BE2C (cell line): ENCODE measurements around the gene ECD.
"Not testable (repeated sequence)": the region's sequence is repeated elsewhere in the genome, so short reads cannot be mapped to it uniquely, and the experiment has no call there.

Experiments
- DNase-seq: peaks from one replicate; pipeline ENCODE4 v3.0.0-alpha.2; 2020
- H3K27me3 ChIP-seq: fragments of 250-450 bp; sonication (Bioruptor Pico); 2 replicates; pipeline ENCODE4 v1.5.1; 2020; ENCODE audit warnings: mild to moderate bottlenecking
- H3K36me3 ChIP-seq: fragments of 250-450 bp; sonication (Bioruptor Pico); 2 replicates; pipeline ENCODE4 v1.5.1; 2020; ENCODE audit warnings: mild to moderate bottlenecking
- H3K4me1 ChIP-seq: fragments of 250-450 bp; sonication (Bioruptor Pico); 2 replicates; pipeline ENCODE4 v1.5.1; 2020
- H3K4me3 ChIP-seq: 2 replicates; pipeline ENCODE4 v1.5.1; 2011; ENCODE audit warnings: low read depth, low read length
- H3K9me3 ChIP-seq: fragments of 250-450 bp; sonication (Bioruptor Pico); 2 replicates; pipeline ENCODE4 v1.5.1; 2020
- TF ChIP-seq, protein P1 (sequence below): IDR thresholded peaks from 2 replicates; pipeline ENCODE4 v1.5.1; 2012; ENCODE audit warnings: mild to moderate bottlenecking, low read depth, low read length

Gene ECD

DNA sequence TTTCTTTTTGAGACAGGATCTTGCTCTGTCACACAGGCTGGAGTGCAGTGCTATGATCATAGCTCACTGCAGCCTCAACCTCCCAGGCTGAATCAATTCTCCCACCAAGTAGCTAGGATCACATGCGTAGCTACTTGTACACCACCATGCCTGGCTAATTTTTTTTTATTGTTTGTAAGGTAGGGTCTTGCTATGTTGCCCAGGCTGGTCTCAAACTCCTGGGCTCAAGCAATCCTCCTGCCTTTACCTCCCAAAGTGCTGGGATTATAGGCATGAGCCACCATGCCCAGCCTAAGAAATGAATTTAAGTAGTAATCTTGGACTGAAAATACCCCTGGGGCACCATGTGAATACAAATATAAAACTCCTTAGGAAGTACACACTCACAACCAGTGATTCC lies 51.8 kb downstream of the ECD start:
- TF ChIP-seq, protein P1, sequence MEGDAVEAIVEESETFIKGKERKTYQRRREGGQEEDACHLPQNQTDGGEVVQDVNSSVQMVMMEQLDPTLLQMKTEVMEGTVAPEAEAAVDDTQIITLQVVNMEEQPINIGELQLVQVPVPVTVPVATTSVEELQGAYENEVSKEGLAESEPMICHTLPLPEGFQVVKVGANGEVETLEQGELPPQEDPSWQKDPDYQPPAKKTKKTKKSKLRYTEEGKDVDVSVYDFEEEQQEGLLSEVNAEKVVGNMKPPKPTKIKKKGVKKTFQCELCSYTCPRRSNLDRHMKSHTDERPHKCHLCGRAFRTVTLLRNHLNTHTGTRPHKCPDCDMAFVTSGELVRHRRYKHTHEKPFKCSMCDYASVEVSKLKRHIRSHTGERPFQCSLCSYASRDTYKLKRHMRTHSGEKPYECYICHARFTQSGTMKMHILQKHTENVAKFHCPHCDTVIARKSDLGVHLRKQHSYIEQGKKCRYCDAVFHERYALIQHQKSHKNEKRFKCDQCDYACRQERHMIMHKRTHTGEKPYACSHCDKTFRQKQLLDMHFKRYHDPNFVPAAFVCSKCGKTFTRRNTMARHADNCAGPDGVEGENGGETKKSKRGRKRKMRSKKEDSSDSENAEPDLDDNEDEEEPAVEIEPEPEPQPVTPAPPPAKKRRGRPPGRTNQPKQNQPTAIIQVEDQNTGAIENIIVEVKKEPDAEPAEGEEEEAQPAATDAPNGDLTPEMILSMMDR: no peak
- no peaks in the 10 kb centered on the region for H3K4me1 ChIP-seq
- DNase-seq: no peak
- no peak overlapping the region for H3K4me3 ChIP-seq
- no peaks in the 10 kb centered on the region for H3K9me3 ChIP-seq
- H3K36me3 ChIP-seq: no peaks in the 10 kb centered on the region; the same call in 1 of the 2 replicates
- no peaks in the 10 kb centered on the region for H3K27me3 ChIP-seq

- TF ChIP-seq, protein P1: no peak
- no peak for DNase-seq
- no peaks in the 10 kb centered on the region for H3K36me3 ChIP-seq
- no peaks in the 10 kb centered on the region for H3K27me3 ChIP-seq
- no peaks in the 10 kb centered on the region for H3K4me1 ChIP-seq
- no peak overlapping the region for H3K4me3 ChIP-seq
- H3K9me3 ChIP-seq: no peaks in the 10 kb centered on the region
Measured at GRCh38 chr10:73113551-73113950, 54.3 kb downstream of the ECD start.

- not testable (repeated sequence) for H3K4me1 ChIP-seq, DNase-seq, H3K9me3 ChIP-seq, H3K27me3 ChIP-seq, H3K4me3 ChIP-seq, H3K36me3 ChIP-seq
Measured at GRCh38 chr10:73112032-73112431, 55.8 kb downstream of the ECD start.

DNA sequence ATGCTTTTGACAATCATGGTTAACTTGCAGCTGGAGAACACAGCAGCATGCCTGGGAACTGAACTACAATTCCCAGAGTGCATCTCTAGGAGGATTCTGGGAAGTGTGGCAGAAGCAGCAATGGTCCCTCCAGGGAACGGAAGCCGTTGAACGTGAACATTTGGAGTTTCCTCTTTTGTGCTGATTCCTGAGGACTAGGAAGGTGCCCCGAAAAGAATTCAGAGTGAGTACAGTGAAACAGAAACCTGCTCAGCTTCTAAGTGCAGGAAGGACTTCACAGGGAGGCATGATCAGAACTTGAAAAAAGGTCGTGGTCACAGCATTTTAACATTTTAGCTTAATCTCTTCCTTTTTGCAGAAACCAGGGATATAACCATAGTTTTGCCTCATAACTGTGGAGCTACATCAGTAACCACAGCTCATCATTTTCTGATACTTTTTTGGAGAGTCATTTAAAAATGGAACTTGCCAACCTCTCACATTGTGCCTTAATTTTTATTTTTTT lies 57.4 kb downstream of the ECD start, which contains the start of gene NUDT13:
NUDT13 (plus strand) TSS at position 111 of the 505 bp plus-strand sequence. CDS start 3,911 bp downstream, outside the sequence.
- Histone ChIP-seq H3K27me3 (no peaks in the 10 kb centered on the region), H3K4me1 (no peaks in the 10 kb centered on the region), H3K9me3 (no peaks in the 10 kb centered on the region), H3K36me3 (no peaks in the 10 kb centered on the region), H3K4me3 (peak within 1 kb of the TSS; percentile 72)
- DNase-seq: peak; percentile 67
- TF ChIP-seq, protein P1: no peak

DNA sequence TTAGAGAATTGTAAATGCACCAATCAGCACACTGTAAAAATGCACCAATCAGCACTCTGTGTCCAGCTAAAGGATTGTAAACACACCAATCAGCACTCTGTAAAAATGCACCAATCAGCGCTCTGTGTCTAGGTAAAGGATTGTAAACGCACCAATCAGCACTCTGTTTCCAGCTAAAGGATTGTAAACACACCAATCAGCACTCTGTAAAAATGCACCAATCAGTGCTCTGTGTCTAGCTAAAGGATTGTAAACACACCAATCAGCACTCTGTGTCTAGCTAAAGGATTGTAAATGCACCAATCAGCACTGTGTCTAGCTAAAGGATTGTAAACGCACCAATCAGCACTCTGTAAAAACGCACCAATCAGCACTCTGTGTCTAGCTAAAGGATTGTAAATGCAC lies 58.6 kb downstream of the ECD start:
- not testable (repeated sequence) for H3K4me3 ChIP-seq, H3K36me3 ChIP-seq, DNase-seq, H3K27me3 ChIP-seq, H3K9me3 ChIP-seq, H3K4me1 ChIP-seq

DNA sequence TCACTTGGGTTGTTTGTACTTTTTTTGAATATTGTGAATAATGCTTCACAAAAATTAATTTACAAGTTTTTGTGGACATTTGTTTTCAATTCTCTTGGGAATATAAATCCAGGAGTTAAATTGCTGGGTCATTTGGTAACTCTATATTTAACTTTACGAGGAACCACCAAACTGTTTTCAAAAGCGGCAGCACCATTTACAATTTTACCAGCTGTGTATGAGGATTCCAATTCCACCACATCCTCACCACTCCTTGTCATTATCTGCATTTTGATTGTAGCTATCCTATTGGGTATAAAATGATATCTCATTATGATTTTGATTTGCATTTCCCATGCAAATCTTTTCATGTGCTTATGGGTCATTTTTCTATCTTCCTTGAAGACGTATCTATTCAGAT lies 61.5 kb downstream of the ECD start:
- DNase-seq: no peak
- Histone ChIP-seq H3K4me3 (no peak overlapping the region), H3K9me3 (no peaks in the 10 kb centered on the region), H3K27me3 (no peaks in the 10 kb centered on the region), H3K36me3 (no peaks in the 10 kb centered on the region), H3K4me1 (no peaks in the 10 kb centered on the region)
- TF ChIP-seq, protein P1: no peak

DNA sequence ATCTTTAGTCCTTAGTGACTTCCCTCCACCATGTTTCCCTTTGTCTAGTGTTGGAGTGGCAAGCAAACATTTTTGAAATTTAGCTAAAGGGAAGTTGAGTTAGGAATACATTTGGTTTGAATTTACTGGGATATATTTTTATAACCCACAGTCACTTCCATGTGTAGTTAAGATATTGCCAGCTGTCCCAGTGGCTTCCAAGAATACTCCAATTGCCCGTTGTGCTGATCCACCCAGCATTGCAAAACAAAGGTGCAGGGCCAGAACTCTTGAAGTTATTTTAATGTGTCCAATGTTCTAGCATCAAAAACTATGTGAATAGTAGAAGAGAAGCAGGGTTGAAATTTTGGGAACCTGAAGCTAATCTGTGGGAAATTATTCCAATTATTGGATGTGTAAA lies 68.7 kb downstream of the ECD start:
- H3K4me3 ChIP-seq: no peak overlapping the region
- H3K27me3 ChIP-seq: no peaks in the 10 kb centered on the region
- H3K36me3 ChIP-seq: no peaks in the 10 kb centered on the region
- no peaks in the 10 kb centered on the region for H3K4me1 ChIP-seq
- TF ChIP-seq, protein P1: no peak
- DNase-seq: no peak
- no peaks in the 10 kb centered on the region for H3K9me3 ChIP-seq
